ENCODE data around the gene XPR1. TPM values are rescaled to one million over a fixed set of nuclear protein-coding genes. Genes with fewer than 3 reads are reported as not detected.
A peak's percentile ranks its signal among the peaks of the same experiment; 100 is the strongest.

XPR1 gene
- total and polyA plus RNA-seq, 8 donors: 3.4 to 25.3 (median 13.7) TPM

GRCh38 chr1:180590889-180591288 lies 40.9 kb upstream of the XPR1 start:
- H3K27me3 ChIP-seq: no peaks in the 10 kb centered on the region
- ATAC-seq (no peak), DNase-seq (no peak), FAIRE-seq (no peak)
- H3K9me3 ChIP-seq: no peaks in the 10 kb centered on the region
- H3K36me3 ChIP-seq: no peaks in the 10 kb centered on the region
- TF ChIP-seq, protein P1, sequence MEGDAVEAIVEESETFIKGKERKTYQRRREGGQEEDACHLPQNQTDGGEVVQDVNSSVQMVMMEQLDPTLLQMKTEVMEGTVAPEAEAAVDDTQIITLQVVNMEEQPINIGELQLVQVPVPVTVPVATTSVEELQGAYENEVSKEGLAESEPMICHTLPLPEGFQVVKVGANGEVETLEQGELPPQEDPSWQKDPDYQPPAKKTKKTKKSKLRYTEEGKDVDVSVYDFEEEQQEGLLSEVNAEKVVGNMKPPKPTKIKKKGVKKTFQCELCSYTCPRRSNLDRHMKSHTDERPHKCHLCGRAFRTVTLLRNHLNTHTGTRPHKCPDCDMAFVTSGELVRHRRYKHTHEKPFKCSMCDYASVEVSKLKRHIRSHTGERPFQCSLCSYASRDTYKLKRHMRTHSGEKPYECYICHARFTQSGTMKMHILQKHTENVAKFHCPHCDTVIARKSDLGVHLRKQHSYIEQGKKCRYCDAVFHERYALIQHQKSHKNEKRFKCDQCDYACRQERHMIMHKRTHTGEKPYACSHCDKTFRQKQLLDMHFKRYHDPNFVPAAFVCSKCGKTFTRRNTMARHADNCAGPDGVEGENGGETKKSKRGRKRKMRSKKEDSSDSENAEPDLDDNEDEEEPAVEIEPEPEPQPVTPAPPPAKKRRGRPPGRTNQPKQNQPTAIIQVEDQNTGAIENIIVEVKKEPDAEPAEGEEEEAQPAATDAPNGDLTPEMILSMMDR (IDR thresholded peaks at IDR 0.05): no peak
- H3K27ac ChIP-seq: no peak overlapping the region
- no peak overlapping the region for H3K4me3 ChIP-seq
- intact Hi-C loops (cut with DNase I): no loop called here
- H3K4me1 ChIP-seq: peaks cover 11 to 18% (median 15%) of the 10 kb centered on the region in 3 donors
- WGBS, 2 donors: 94 to 97% methylated on average over 2 of the region's 2 CpGs

GRCh38 chr1:180593382-180593781 lies 38.4 kb upstream of the XPR1 start:
- Histone ChIP-seq H3K36me3 (no peaks in the 10 kb centered on the region), H3K4me1 (peaks cover 7 to 12% (median 9%) of the 10 kb centered on the region in 3 donors), H3K27me3 (no peaks in the 10 kb centered on the region), H3K4me3 (no peak overlapping the region), H3K9me3 (no peaks in the 10 kb centered on the region), H3K27ac (no peak overlapping the region)
- FAIRE-seq (no peak), ATAC-seq (no peak), DNase-seq (no peak)
- TF ChIP-seq, protein P1 (IDR thresholded peaks at IDR 0.05): no peak
- intact Hi-C loops (cut with DNase I): no loop called here
- 41 to 64% methylated on average over 3 of the region's 3 CpGs for WGBS, 2 donors

GRCh38 chr1:180594723-180595122 lies 37.1 kb upstream of the XPR1 start:
- H3K4me1 ChIP-seq: peaks cover 17 to 25% (median 18%) of the 10 kb centered on the region in 3 donors
- no peak overlapping the region for H3K4me3 ChIP-seq
- no peak overlapping the region for H3K27ac ChIP-seq
- H3K36me3 ChIP-seq: no peaks in the 10 kb centered on the region
- no peaks in the 10 kb centered on the region for H3K9me3 ChIP-seq
- TF ChIP-seq, protein P1 (IDR thresholded peaks at IDR 0.05): no peak
- DNase-seq (no peak), ATAC-seq (peak in 2 of 4 donors; percentile 32 to 69), FAIRE-seq (no peak)
- intact Hi-C loops (cut with DNase I): no loop called here
- H3K27me3 ChIP-seq: no peaks in the 10 kb centered on the region
- whole genome bisulfite sequencing, 2 donors: 79 to 86% methylated on average over 6 of the region's 6 CpGs

DNA sequence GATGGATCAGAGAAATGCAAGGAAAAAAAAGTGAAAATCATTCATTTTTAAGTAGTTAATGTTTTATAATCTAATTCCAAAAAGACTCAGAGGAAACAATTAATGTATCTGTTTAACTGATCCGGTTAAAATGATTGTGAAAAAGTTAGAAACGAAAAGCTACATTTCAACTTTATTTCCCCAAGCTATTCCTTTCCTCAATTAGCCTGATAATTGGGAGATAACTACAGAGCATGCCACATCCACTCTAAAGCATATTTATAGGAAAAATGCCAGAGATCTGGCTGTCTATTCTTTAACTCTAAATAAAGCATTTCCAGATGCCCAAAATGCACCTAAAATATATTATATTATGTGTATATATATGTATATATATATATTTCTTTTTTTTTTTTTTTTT lies 35.9 kb upstream of the XPR1 start:
- H3K27ac ChIP-seq: no peak overlapping the region
- ATAC-seq (no peak), FAIRE-seq (no peak), DNase-seq (no peak)
- H3K4me1 ChIP-seq: peaks cover 17 to 30% (median 22%) of the 10 kb centered on the region in 3 donors
- TF ChIP-seq, protein P1 (IDR thresholded peaks at IDR 0.05): no peak
- H3K36me3 ChIP-seq: no peaks in the 10 kb centered on the region
- intact Hi-C loops (cut with DNase I): no loop called here
- 62 to 70% methylated on average over 2 of the region's 2 CpGs for WGBS, 2 donors
- H3K27me3 ChIP-seq: no peaks in the 10 kb centered on the region
- no peak overlapping the region for H3K4me3 ChIP-seq
- H3K9me3 ChIP-seq: no peaks in the 10 kb centered on the region

DNA sequence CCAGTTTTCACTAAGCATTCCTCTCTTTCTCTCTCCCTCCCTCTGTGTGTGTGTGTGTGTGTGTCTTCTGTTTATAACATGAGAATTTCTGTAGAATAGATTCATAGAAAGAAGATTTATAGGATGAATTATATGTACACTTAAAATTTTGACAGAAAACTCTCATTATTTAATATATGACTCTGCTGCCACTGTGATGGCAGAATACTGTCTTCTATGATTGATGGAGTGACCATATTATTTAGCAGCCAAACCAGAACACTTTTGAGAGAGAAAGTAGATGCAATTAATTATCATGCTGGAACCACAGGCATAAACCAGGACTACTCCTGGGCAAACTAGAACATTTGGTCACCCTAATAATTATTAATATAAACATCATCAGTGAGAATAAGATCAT lies 34.3 kb upstream of the XPR1 start:
- Histone ChIP-seq H3K4me3 (no peak overlapping the region), H3K27ac (peak overlapping the region in 1 of 4 donors; percentile 83), H3K4me1 (peaks cover 17 to 30% (median 22%) of the 10 kb centered on the region in 3 donors), H3K27me3 (no peaks in the 10 kb centered on the region), H3K9me3 (no peaks in the 10 kb centered on the region), H3K36me3 (no peaks in the 10 kb centered on the region)
- TF ChIP-seq, protein P1 (IDR thresholded peaks at IDR 0.05): no peak
- intact Hi-C loops (cut with DNase I): no loop called here
- no peak for ATAC-seq
- no peak for DNase-seq
- FAIRE-seq: no peak

Data from pancreas (tissue), 10 donors.